HG03095 (cell line): ENCODE results near the gene SLC22A5.

Source experiments
- ATAC-seq: cut with Tn5 transposase; IDR thresholded peaks from one replicate; pipeline ENCODE4 v1.9.1; 2021; ENCODE audit warnings: moderate library complexity; ENCODE audit not compliant: unreplicated experiment

SLC22A5 gene

DNA sequence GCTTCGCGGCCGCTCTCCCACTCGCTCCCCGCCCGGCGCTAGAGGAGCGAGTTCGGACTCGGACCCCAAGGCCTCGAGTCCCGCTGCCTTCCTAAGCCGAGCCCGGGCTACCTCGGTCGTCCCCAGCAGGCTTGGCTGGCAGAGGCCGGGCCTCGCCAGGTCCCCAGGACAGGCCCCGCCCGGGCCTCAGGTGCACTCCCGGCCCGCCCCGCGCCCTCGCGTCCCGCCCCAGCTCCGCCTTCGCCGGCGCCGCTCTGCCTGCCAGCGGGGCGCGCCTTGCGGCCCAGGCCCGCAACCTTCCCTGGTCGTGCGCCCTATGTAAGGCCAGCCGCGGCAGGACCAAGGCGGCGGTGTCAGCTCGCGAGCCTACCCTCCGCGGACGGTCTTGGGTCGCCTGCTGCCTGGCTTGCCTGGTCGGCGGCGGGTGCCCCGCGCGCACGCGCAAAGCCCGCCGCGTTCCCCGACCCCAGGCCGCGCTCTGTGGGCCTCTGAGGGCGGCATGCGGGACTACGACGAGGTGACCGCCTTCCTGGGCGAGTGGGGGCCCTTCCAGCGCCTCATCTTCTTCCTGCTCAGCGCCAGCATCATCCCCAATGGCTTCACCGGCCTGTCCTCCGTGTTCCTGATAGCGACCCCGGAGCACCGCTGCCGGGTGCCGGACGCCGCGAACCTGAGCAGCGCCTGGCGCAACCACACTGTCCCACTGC, at the start of gene SLC22A5:
Gene SLC22A5, plus strand, starts transcription at position 237 of the 707 bp plus-strand sequence. Its CDS starts 263 bp downstream, at position 500.
- peak; percentile 92 for ATAC-seq

DNA sequence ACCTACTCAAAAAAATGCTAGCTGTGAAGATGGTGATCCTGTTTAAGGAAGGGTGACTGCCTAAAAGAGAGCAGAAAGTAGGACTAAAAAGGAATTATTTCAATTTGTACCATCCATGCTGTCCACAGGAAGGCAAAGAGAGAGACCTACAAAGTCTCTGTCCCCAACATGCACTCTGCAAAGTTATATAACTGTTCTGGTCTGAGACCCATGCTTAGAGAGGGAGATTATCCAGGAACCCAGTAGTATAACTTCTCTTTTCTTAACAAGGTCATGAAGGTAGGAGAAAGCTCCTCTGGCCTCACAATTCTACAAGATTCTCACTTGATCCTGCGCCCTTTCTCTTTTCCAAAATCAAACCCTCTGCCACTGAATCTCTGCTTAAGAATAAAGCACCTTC, 49.5 kb upstream of the SLC22A5 start:
- ATAC-seq, result no peak

DNA sequence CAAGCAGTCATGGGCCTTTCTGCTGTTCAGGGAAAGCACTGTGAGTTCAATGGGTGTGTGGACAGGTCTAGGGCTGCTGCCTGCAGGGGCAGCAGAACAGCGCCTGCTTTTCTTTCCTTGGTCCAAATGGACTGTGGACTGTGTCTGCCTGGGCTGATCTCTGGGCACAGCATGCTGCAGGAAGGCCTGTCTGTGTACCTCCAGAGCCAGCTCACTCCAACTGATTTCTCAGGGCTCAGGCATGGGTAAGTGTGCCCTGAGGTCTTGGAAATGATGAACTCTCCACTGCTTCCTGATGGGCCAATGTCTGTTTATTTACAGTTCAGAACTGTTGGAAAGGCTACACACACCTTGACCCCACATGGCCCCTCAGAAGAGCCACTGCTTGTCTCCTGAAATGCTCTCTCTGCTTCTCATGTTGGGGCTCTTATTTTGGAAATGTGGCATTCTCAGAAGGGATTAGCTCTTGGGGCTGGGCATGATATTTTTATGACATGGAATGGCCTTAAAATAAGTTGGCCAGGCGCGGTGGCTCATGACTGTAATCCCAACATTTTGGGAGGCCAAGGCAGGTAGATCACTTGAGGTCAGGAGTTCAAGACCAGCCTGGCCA, 48.3 kb upstream of the SLC22A5 start:
- ATAC-seq, result no peak

DNA sequence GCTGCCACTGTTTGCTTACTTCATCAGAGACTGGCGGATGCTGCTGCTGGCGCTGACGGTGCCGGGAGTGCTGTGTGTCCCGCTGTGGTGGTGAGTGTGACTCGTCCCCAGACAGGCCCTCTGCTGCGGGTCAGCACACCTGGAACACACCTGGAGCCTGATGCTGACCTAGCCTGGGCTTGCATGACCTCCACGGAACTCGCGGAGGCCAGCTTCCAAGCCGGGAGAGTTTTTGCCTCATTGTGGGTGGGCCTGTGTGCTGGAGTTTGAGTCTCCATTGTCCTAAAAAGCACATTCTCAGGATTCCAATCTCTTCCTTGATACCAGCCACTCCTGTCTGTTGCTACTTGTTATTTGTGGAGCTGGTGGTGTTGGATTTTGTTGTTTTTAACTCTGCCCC, 47.2 kb upstream of the SLC22A5 start:
- no peak for ATAC-seq

DNA sequence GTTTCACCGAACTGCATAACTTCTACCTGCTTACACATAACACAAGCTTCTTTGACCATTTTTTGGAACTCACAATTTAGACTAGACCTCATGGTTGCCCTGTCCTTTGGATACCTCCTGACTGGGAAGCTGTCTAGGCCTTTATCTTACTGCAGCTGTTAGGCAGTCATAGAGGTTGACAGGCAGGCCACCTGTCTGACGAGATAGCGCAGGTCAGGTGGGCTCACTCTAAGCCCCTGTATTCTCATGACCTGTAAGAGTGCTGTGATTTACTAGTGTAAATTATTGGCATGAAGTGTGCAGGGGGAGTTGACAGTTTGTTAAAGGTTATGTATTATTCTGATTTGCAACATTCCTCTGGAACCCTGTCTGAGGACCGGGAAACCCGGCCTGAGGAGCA, 46.3 kb upstream of the SLC22A5 start:
- ATAC-seq, result no peak

DNA sequence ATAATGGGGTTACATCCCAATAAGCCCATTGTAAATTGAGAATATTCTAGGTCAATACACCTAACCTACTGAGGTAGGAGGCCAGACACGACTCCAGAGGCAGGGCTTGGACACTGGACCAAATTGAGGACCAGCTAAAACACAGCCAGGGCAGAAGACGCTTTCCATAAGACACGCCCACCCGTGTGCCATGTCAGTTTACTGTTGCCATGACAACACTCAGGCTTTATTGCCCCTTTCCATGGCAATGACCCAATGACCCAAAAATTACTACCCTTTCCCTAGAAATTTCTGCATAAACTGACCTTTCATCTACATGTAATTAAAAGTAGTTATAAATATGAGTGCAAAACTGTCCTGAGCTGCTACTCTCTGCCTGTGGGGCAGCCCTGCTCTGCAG, 43.8 kb upstream of the SLC22A5 start:
- ATAC-seq, result no peak

DNA sequence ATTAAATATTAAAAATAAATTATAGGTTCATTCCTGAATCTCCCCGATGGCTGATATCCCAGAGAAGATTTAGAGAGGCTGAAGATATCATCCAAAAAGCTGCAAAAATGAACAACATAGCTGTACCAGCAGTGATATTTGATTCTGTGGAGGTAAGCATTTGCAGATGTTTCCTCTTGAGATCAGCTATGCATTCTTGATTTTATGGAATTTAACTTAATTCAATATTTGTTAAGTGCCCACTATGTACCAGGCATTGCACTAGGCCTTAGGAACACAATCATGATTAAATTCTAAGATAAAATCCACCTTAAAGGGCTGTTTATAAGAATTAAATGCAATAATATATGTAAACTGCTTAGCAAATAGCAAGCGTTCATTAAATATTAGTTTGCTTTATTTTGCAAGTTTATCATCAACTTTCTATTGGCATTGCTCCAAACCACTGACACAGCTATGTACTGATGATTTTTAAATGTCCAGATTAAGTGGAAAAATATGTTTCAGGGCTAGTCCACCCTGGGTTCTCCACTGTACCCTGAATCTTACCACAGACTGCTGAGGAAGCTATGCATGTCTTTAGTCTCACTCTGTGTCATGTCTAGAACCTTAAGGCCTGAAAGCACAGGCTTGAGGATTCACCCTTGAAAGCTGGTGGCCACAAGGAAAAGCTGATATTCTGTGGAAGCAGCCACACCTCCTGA, 42.1 kb upstream of the SLC22A5 start:
- no peak for ATAC-seq

DNA sequence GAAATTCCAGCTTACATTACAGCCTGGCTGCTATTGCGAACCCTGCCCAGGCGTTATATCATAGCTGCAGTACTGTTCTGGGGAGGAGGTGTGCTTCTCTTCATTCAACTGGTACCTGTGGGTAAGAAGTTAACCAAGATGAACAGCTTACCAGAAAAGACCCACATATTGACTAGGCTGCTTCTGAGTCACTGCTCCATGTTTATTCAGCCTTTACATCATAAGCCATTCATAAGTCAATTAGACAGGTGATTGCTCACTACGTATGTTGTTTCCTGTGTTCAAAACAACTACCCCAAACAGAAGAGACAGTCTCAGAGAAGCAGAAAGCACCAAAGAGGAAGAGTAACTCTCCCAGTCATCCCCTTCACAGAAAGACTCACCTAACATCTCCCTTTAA, 34.7 kb upstream of the SLC22A5 start:
- no peak for ATAC-seq

DNA sequence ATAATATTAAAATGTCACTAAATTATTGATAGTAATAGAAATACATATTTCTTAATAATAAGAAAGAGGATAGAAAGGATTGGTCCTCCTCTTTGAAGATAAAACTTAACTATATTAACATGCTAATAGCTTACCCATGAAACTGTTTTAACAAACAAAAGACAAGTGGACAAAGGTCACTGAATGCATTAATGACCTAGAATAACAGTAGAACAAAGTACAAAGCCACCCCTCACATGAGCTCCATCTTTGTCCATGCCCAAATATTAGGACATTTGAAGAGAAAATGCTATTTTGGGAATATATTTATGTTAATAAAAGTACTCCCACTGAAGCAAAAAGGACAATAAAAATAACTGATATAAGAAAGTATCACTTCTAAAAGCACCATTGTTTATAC, 34.1 kb upstream of the SLC22A5 start:
- ATAC-seq, result no peak

DNA sequence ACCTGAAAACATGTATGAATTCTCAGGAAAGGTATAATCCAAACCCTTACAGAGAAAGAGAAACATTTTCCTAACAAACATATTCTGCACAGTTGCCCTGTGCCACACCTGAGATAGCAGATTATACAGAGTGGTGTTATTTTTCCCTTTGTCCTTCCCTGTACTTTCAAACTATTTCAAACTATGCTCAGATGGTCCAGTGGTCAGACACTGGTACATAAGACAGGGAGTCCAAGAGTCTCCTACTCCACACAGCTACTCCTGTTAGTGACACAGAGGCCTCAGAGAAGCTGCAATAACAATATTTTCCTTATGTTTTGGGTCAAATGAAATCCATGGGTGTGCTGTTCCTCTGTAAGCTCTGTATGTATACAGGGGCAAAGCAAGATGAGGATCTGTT, 30.0 kb upstream of the SLC22A5 start:
- ATAC-seq, result no peak

DNA sequence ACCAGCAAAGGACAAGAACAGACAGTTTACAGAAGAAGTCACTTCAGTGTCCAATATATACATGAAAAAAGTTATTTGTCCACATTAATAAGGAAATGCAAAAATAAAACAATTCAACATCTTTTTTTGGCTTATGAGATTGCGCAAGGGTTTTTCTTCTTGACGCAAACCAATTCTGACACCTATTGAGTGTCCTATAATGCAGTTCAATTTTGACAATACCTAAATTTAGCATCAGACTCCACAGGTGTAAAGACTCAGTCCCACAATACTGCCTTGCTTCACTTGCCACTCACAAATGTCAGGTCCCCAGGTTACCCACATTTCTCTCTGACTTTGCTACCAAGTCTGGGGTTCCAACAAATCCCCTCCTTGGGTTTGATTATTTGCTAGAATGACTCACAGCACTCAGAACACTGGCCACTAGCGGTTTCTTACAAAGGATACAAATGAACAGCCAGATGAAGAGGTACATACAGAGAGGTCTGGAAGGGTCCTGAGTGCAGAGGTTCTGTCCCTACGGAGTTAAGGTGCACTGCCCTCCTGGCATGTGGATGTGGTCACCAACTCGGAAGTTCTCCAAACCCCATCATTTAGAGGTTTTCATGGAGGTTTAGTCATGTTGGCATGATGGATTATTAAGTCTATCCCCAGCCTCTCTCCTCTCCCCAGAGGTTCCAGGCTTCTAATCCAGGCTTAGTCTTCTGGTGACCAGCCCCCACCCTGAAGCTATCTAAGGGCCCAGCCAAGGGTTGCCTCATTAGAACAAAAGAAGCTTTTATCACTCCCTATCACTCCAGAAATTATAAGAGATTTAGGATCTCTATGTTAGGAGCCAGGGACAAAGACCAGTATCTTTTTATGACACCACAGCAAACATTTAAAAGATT, 27.0 kb upstream of the SLC22A5 start:
- no peak for ATAC-seq

DNA sequence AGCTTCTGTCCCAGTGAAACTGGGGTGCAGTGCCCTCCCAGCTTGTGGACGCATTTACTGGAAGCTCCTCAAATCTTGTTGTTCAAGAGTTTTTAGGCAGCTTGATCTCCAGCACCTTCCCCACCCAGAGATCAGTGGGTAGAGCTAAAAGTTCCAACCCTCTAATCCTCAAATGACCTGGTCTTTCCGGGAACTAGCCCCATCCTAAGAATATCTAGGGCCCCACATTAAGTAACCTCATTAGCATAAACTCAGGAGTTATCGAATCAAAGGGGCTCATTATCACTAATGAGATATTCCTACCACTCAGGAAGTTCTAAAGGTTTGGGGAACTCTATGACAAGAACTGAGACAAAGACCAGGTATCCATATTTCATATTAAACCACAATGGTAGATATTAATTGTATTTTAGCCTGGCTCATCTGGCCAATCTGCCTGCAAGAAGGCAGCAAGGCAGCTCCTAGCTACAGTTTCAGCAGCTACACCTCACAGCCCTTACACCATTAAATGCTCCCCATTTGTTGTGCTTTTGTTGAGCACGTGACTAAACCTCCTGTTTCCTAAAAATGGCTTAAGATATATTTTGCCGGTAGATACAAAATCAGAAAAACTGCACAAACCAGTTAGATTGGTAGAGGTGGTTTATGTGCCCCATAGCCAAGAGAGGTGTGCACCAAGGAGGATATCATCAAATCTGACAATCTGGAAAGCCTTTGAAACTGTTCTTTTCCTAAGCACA, 24.6 kb upstream of the SLC22A5 start:
- no peak for ATAC-seq

DNA sequence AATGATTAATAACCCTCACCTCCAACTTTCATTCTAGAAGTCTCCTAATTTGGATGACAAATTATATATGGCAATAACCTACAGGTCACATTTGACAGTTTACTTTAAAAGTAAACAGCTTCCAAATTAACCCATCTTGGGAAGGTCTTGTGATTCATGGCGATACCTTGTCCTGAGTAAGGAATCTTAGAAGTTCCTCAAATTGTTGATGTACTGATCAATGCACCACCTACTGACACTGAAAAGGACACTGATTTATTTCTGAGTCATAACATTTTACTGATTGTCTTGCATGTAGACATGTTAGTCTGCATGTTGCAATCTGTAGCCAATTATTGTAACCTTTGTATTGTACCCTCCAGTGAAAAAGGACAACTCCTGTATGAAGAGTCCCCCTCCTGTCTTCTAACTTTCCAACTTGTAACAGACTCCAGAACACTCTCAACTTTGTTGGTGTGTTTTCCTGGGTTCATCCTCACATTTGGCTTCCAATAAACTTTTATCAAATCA, 16.0 kb upstream of the SLC22A5 start:
- no peak for ATAC-seq

DNA sequence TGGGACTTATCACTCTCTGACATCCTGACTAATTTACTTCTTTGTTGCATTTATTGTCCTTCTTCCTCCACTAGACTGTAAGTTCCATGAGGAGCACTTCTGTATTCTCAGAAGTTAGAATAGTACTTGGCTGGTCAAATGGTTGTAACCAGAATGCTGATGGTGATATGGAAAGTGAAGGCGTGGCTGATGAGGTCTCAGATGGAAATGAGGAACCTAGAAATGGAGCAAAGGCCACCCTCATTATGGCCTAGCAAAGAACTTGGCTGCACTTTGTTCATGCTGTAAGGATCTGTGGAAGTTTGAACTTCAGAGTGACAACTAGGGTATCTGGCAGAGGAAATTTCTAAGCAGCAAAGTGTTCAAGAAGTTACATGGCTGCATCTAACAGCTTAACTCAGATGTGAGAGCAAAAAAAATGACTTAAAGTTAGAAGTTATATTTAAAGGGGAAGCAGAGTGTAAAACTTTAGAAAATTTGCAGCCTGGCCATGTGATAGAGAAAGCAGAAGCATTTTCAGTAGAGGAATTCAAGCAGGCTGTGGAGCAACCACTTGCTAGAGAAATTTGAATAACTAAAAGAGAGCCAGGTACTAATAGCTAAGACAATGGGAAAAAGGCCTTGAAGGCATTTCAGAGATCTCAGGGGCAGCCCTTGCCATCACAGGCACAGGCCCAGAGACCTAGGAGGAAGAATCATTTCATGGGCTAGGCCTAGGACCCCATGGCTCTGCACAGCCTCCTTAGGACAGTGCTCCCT, 14.9 kb upstream of the SLC22A5 start:
- no peak for ATAC-seq

DNA sequence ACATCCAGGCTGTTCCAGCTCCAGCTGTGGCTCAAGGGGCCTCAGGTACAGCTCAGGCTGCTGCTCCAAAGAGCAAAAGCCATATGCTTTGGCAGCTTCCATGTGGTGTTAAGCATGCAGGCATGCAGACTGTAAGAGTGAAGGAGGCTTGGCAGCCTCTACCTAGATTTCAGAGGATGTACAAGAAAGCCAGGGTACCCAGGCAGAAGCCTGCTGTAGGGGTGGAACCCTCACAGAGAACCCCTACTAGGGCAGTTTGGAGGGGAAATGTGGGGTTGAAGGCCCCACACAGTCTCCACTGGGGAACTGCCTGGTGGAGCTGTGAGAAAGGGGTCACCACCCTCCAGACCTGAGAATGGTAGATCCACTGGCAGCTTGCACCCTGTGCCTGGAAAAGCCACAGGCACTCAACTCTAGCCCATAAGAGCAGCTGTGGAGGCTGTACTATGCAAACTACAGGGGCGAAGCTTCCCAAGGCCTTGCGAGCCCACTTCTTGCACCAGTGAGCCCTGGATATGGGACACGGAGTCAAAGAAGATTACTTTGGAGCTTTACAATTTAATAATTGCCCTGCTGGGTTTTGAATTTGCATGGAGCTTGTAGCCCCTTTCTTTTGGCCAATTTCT, 14.3 kb upstream of the SLC22A5 start:
- no peak for ATAC-seq

DNA sequence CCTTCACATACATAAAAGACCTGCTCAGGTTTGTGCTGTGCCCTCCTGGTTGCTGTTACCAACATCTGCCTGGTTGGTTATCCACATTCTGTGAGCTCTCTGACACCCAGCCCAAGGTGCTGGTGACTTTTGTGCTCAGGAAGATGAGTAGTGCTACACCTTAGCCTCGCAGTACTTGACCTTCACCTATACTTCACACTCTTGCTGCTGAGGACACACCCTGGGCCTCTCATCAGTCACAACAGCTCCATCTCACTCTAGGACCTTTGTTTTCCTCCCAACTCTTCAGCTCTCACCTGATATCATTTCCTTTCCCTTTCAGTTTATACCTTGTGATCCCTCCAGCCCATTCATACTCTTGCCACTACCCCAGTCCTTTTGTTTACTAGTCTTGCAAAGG, 10.7 kb upstream of the SLC22A5 start:
- no peak for ATAC-seq

DNA sequence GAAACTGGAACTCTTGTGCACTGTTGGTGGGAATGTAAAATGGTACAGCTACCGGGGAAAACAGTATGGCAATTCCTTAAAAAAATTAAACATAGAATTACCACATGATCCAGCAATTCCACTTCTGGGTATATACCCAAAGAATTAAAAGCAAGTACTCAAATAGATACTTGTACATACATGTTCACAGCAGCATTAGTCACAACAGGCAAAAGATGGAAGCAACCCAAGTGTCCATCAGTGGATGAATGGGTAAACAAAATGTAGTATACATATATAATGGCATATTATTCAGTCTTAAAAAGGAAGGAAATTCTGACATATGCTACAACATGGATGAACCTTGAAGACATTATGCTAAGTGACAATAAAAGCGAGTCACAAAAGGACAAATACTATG, 7.4 kb upstream of the SLC22A5 start:
- ATAC-seq, result no peak

DNA sequence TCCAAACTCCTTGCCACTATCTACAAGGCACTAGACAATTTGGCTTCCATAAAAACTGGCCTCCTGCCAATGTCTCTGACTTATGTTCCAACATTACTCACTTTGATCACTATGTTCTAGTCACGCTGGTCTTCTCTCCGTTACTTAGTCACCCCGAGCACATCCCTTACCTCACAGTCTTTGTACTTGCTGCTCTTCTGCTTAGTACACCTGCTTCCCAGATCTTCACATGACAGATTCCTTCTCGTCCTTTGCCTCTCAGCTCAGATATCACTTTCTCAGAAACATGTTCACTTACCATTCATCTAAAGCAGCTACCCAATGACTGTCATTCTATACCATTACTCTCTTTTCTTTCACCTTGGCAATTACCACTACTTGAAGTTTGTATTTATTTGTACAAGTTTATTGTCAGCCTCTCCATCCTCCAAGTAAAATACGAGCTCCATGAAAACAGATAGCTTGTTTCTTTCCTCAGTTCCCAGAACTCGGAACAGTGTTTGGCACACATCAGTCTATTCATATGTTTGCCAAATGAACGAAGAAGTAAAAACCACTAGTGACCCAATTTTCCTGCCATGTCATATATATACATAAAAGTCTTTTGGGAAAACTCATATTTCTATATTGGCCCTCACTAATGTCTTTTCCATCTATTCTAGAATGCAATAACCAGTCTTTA, 5.9 kb upstream of the SLC22A5 start:
- no peak for ATAC-seq

DNA sequence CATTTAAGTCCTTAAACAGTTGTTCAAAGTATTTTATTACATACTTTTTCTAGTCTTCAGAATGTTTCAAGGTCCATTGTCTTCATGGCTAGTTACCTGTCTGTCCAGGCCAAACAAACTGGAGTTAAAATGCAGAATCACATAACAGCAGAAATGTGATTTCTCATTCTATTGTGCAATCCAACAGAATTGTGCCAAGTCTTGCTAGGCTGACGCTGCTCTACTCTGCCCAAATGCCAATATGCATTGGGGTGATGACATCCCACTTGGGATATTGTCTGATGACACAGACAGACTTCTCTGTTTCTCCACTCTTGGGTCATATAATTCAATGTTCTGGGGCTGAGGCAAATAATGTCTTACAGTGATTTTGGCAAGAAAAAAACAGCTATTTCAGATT, 5.2 kb upstream of the SLC22A5 start:
- no peak for ATAC-seq
